Measurements from ENCODE around the gene KRT79. TPM values are rescaled to one million over a fixed set of nuclear protein-coding genes. Genes with fewer than 3 reads are reported as not detected.

Gene KRT79
- total and polyA plus RNA-seq, 4 donors, result 0.02 to 1.5 (median 0.12) TPM; not detected in 1

- ATAC-seq (ENCODE audit: insufficient read depth, low FRiP score), result no peak
- TF ChIP-seq, protein P1, sequence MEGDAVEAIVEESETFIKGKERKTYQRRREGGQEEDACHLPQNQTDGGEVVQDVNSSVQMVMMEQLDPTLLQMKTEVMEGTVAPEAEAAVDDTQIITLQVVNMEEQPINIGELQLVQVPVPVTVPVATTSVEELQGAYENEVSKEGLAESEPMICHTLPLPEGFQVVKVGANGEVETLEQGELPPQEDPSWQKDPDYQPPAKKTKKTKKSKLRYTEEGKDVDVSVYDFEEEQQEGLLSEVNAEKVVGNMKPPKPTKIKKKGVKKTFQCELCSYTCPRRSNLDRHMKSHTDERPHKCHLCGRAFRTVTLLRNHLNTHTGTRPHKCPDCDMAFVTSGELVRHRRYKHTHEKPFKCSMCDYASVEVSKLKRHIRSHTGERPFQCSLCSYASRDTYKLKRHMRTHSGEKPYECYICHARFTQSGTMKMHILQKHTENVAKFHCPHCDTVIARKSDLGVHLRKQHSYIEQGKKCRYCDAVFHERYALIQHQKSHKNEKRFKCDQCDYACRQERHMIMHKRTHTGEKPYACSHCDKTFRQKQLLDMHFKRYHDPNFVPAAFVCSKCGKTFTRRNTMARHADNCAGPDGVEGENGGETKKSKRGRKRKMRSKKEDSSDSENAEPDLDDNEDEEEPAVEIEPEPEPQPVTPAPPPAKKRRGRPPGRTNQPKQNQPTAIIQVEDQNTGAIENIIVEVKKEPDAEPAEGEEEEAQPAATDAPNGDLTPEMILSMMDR (IDR thresholded peaks at IDR 0.05; ENCODE audit: control extremely low read depth, extremely low read depth), result no peak
- no peak for DNase-seq
- Histone ChIP-seq H3K27me3 (ENCODE audit: control insufficient read depth in 3 of 3, insufficient read depth in 3 of 3, low read length in 2 of 3) (peaks cover 0 to 24% (median 2%) of the 10 kb centered on the region in 3 donors), H3K4me1 (ENCODE audit: control insufficient read depth in 5 of 5, insufficient read depth in 5 of 5, low read length in 5 of 5) (peaks cover 0 to 5% (median 0%) of the 10 kb centered on the region in 5 donors), H3K4me3 (no peak overlapping the region), H3K36me3 (ENCODE audit: control insufficient read depth in 4 of 4, insufficient read depth in 4 of 4, low read length in 4 of 4) (no peaks in the 10 kb centered on the region), H3K27ac (ENCODE audit: low read depth in 1 of 2, low read length in 1 of 2) (no peak overlapping the region), H3K9me3 (ENCODE audit: control insufficient read depth in 4 of 4, insufficient read depth in 3 of 4, low read length in 3 of 4) (peaks cover 0 to 3% (median 0%) of the 10 kb centered on the region in 4 donors), H3K9ac (ENCODE audit: insufficient read depth in 1 of 2, low read length in 2 of 2) (no peak overlapping the region)
- 6 to 27% methylated on average over 2 of the region's 2 CpGs for WGBS, 2 donors
Measured at GRCh38 chr12:52828591-52829021, 5.5 kb downstream of the KRT79 start.

DNA sequence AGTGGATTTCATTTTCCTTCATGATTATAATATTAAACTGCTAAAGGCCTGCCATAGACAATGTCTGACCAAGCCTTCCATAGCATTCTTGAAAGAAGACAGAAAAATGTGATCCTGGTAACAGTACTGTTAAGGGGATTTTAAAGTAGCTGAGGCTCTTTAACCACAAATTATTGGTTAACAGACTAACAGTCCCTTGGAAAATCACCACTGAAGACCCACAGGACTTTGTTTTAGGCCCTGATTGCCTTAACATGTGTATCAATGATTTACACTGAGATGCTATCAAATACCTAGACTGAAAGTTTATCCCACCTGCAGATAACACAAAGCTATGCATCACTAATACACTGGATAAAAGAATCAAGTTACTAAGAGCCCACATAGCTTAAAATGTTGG, 6.0 kb downstream of the KRT79 start:
- Histone ChIP-seq H3K4me3 (no peak overlapping the region), H3K36me3 (ENCODE audit: control insufficient read depth in 4 of 4, insufficient read depth in 4 of 4, low read length in 4 of 4) (no peaks in the 10 kb centered on the region), H3K27ac (ENCODE audit: low read depth in 1 of 2, low read length in 1 of 2) (no peak overlapping the region), H3K9me3 (ENCODE audit: control insufficient read depth in 4 of 4, insufficient read depth in 3 of 4, low read length in 3 of 4) (peaks cover 0 to 3% (median 0%) of the 10 kb centered on the region in 4 donors), H3K9ac (ENCODE audit: insufficient read depth in 1 of 2, low read length in 2 of 2) (no peak overlapping the region), H3K4me1 (ENCODE audit: control insufficient read depth in 5 of 5, insufficient read depth in 5 of 5, low read length in 5 of 5) (peaks cover 0 to 5% (median 0%) of the 10 kb centered on the region in 5 donors), H3K27me3 (ENCODE audit: control insufficient read depth in 3 of 3, insufficient read depth in 3 of 3, low read length in 2 of 3) (peaks cover 0 to 27% (median 3%) of the 10 kb centered on the region in 3 donors)
- ATAC-seq (ENCODE audit: insufficient read depth, low FRiP score), result no peak
- no peak for DNase-seq
- TF ChIP-seq, protein P1 (IDR thresholded peaks at IDR 0.05; ENCODE audit: control extremely low read depth, extremely low read depth), result no peak

- TF ChIP-seq, protein P1 (IDR thresholded peaks at IDR 0.05; ENCODE audit: control extremely low read depth, extremely low read depth), result no peak
- no peaks in the 10 kb centered on the region for H3K36me3 ChIP-seq (ENCODE audit: control insufficient read depth in 4 of 4, insufficient read depth in 4 of 4, low read length in 4 of 4)
- WGBS, 2 donors, result 87 to 90% methylated on average over 6 of the region's 6 CpGs
Measured at GRCh38 chr12:52827499-52828090, 6.5 kb downstream of the KRT79 start.

More at GRCh38 chr12:52827499-52828090, 6.5 kb downstream of the KRT79 start:
- H3K4me3 ChIP-seq, result no peak overlapping the region
- H3K9me3 ChIP-seq (ENCODE audit: control insufficient read depth in 4 of 4, insufficient read depth in 3 of 4, low read length in 3 of 4), result peaks cover 0 to 3% (median 0%) of the 10 kb centered on the region in 4 donors
- ATAC-seq (ENCODE audit: insufficient read depth, low FRiP score) (no peak), DNase-seq (no peak)
- H3K9ac ChIP-seq (ENCODE audit: insufficient read depth in 1 of 2, low read length in 2 of 2), result no peak overlapping the region
- no peak overlapping the region for H3K27ac ChIP-seq (ENCODE audit: low read depth in 1 of 2, low read length in 1 of 2)
- H3K4me1 ChIP-seq (ENCODE audit: control insufficient read depth in 5 of 5, insufficient read depth in 5 of 5, low read length in 5 of 5), result peaks cover 0 to 5% (median 0%) of the 10 kb centered on the region in 5 donors
- peaks cover 0 to 29% (median 3%) of the 10 kb centered on the region in 3 donors for H3K27me3 ChIP-seq (ENCODE audit: control insufficient read depth in 3 of 3, insufficient read depth in 3 of 3, low read length in 2 of 3)

All from lung (tissue), 12 donors.